Measurements from ENCODE around the gene ARHGAP22.

The ARHGAP22 gene

DNA sequence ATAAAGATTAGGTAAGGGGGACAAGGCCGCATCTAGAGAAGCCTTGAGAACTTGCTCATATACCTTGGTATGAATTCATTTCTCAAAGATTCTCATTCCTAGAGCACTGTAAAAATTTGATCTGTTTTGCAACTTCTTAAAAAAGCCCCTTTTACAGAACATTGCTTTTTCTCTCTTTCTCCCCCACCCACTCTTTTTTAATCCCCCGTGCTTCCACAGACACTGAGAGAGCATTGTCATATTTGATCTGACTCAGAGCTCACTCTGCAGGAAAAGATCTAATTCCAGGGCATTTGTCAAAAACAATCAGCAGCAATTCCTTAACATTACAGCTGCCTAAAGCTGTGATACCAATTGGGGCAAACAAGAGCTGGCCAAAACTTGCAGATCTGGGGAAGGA lies 92.0 kb downstream of the ARHGAP22 start:
- DNase-seq (ENCODE audit: low read depth in 2 of 2), result no peak

DNA sequence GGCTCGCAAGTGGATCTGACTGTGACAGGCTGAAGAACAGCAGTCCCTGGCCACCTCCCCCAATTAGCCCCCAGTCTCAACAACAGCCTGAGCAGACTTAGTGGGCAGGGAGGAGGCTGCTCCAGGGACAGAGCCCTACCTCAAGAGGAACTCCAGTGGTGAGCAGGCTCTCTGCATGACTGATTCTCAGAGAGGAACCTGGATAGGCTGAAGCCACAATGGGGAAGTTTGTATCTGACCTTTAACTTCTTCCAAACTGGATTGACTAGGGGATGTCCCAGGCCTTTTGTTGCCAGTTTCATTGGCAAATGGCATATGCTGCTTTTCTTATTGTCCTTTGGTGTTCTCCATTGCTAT lies 93.0 kb downstream of the ARHGAP22 start:
- DNase-seq (ENCODE audit: low read depth in 2 of 2), result no peak

DNA sequence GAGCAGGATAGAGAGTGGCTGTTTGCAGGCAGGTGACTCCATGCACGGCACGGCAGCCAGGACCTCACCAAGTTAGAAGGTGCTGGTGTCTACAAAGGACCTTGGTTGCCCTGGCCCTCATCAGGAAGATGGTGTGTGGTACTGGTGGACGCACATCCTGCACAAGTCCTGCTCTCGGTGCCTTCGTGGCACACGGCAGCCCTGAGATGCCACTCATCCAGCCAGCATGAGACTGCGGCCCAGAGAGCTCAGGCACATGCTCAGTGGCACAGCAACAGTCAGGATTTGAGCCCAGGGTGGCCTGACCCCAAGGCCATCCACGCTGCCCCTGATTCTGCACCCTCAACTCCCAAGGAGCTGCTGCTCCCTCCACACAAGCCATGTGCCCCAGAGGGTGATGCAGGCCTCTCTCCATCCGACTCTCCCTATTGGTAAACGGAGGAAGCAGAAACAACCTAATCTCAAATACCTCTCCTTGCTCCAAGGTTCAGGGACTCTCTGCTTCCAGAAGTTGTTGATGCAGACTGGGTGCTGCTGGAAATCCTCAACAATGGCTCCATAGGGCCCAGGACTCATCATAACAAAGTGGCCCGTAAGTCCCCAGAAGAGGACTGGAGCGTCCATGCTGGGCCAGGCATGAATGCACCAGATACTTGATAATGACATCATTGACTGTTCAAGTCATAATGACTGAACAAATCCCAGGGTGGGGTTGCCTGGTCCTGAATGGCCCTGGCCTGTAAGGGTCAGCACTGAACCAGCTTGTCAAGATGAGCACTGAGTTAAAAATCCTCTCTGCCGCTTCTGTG lies 93.6 kb downstream of the ARHGAP22 start:
- DNase-seq (ENCODE audit: low read depth in 2 of 2), result no peak

DNA sequence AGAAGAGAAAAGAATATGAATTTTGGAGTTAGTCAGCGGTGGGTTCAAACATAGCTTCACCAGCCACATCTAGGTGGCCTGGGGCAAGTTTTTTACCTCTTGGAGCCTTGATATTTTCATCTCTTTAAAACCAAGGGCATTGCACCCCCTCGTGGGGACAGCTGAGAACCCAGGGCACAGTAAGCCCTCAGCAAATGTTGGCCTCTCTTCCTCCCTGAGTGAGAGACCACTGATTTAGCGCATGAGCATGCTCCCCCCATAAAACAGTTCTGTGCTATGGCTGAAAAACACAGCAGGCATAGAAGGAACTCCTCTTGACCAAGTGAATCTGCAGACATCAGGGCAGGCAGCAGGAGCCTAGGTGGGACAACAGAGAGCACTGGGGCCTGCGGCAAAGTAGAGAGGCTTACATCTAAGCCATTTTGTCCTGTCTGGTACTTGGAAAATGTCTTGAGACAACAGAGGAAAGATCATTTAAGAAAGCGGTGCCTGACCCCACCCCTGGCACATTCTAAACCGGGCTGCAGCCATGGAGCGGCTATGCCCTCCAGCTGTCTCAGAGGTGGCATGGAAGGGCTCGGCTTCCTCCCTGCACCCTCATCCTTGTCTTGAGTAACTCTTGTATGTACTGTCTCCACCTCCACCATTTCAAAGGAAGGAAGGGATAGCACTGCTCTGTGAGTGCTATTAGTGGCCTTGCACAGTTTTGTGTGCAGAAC lies 94.7 kb downstream of the ARHGAP22 start:
- DNase-seq (ENCODE audit: low read depth in 2 of 2), result no peak

DNA sequence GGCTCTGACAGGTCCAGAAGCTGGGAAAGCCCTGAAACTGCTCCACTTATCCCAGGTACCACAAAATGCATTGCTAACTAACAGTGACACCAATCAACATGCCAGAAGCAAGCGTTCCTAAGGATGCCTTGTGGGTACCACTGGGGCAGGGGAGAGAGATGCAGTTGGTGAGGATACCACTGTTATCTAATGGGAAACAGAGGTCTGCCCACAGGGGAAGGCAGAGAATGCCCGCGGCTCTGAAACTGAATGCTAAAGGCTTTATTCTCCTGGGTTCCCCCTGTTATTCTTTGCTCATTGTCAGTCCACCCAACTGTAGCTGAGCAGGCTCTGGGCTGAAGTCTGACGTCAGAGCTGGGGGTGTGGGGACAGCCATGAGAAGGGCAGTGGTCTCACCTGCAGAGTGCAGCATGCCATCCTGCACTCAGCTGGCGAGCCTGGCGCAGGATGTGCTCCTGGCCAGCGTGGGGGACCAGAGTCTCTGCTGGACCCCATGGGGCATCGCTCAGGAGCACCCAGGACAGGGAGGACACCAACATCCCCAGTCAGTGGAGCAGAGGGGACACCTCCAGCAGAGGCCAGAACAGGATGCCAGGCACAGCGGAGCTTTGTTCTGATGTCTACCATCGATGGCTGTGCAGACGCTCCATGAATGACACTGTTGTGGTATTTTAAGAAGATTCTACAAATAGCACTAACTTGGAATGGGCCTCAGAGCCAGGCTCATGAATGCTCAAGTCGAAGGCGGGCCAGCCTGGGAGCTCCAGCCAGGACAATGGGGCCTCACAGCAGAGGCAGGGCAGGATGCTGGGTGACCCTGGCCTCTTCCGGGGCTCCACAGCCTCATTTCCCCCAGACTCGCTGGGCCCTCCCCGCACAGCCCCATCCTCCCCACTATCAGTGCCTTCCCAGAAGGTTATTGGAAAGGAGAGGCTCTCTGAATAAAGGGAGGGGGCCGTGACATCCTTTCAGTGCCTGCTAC lies 95.8 kb downstream of the ARHGAP22 start:
- DNase-seq (ENCODE audit: low read depth in 2 of 2), result no peak

DNA sequence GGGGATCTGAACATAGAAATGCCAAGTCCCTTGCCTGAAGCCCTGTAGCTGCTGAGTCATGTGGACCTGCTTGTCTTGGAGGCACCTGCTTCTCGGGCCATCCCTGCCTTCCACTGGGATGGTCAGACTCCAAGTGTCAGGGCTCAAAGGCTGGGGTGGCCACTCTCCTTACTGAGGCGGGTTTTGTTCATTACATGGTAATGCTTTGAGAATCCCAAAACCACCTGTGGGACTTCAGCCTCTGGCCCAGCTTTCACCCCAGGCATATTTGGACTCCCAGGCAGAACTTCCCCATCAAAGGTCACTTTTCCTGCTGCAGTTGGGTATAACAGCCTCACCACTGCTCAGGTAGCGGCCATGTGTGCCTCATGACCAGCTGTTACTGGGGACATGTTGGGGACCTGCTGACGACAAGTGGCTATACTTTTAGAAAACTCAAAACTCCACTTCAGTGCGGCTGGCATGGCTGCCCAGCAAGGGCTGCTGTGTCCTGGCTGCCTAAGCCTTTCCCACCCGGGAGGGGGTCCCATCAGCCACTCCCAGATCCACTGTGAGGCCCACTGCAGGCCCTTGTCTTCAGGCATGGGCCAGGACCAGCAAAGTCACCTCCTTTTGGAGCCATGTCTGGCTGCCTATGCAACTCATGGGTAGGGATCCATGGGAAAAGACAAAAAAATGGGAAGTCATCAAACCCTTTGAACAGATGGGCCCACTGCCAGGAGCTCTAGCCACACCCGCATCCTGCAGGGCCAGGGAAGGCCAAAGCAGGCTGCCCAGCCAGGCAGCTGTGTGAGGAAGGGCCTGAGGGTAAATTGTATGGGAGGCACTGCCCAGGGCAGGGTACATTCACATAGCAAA lies 96.7 kb downstream of the ARHGAP22 start:
- no peak for DNase-seq (ENCODE audit: low read depth in 2 of 2)

DNA sequence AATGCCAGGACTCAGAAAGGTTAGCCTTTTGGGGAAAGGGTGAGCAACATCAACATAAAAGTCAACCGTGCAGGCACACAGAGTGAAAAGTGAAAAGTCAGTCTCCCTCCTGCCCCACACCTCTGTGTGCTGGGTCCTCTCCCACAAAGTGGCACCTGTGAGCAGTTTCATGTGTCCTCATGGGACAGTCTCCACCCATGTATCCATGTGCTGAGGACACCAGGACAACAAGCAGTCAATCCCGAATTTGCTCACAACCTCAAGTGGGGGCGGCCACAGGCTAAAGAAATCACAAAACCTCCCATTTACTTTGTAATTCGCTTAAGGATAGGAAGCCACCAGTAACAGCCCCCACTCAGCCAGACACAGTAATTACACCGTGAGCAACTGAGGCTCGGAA lies 97.4 kb downstream of the ARHGAP22 start:
- no peak for DNase-seq (ENCODE audit: low read depth in 2 of 2)

DNA sequence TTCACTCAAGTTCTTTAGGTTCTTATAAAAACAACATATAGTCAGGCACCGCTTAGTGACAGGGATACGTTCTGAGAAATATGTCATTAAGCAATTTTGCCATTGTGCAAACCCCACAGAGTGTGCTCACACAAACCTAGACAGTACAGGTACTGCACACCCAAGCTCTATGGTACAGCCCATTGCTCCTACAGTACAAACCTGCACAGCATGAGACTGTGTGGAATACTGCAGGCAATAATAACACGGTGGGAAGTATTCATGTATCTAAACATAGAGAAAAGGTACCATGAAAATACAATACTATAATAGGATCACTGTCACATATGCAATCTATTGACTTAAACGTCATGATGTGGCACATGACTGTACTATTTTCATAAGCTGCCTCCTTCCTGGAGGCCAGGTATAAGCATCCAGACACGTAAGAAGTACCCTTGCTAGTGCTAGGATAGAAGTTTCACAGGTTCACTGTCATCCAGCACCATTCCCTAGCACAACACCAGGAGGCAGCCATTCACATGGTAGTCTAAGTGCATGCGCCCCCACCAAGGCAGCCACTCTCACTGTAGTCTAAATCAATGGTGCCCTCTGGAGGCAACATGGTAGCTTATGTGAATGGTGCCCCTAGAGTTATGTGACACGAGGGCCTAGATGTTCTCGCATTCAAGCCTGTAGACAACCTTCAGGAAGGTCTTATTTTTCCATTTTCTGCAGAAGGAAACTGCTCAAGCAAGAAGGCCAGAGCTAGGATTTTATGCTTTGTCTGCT lies 98.5 kb downstream of the ARHGAP22 start:
- no peak for DNase-seq (ENCODE audit: low read depth in 2 of 2)

DNA sequence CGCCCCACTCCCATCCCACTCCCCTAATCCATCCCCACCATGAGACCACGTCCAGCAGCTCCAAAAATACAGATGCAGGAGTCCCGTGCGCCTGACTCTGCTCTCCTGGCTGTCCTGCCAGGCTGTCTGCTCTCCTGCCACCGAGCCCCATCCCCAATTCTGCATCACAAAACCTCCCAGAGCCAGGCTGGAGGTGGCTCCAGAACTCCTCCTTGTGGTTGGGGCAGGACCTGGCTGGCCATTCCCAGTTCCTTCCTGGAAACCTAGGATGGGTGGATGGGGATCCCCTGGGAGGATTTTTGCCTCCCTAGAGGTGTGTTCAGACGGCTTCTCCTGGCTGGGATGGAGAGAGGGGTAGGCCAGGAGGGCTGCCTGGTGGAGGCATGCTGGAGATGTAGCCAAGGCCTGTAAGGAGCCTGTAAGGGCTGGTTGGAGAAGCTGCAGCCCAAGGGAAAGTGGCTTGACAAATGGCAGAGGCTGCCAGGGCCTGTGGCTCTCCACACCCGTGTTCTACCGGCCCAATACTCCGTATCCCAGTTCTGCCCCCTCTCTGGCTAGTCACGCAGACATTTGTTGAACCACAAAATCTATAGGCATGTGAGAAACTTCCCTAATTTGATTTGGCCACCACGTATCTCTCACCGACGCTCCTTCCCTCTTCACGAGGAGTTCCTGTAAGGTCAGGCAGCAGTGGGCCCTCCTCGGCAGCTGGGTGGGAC lies 99.3 kb downstream of the ARHGAP22 start:
- no peak for DNase-seq (ENCODE audit: low read depth in 2 of 2)

DNA sequence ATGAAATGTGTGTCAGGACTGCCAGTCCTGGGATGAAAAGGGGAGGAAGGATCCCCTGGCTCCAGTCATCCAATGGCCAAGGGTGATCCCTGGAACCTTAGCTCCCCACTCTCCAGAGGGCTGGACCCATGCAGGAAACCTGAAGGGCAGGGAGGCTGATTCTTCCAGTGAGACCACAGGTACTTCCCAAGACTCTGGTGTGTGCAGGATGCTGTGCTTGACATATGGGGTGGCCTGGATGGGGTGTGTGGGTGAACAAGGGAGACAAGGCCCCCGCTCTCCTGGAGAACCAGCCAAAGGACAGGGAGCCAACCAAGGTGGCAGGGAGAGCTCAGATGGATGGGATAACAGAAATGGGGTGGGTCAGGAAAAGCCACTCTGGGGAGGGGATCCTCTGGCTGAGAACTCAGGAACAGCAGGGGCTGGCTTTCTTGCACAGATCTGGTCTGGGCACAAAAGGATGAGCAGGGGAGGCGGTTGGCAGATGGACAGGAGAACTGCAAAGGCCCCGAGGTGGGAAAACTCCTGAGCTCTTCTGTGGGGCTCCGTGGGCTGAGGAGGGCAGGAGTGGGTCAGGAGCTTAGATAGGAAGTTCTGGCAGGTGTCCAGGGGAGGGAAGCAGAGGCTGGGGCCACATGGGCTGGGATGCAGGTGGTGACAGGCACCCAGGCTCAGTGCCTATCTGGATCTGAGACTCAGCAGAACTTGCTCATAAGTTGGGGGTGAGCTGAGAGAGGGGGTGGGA lies 100.6 kb downstream of the ARHGAP22 start:
- DNase-seq (ENCODE audit: low read depth in 2 of 2), result no peak

DNA sequence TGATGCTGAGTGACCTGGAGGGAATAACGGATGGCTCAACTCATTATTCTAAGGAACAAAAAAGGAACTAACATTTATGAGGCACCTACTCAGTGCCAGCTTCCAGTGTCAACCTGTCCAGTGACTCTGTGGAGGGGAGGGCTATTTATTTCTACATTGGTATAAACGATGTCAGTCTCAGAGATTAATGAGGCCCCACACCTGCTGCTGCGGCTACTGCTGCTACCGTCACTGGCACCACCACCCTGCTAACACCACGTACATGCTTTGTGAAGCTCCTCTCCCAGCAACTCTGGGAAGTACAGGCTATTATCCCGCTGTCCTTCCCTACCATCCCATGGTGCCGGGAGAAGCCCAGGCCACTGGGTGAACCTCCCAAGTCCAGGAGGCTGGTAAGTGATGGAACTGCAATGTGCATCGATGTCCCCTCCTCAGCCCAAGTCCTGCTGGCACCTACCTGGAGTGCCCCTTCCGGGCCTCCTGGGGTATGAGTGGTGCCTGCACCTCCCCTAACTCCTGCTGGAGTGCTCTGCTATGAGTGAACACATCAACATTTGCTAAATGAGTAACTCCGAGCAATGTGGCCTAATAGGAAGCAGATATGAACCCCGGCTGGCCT lies 101.5 kb downstream of the ARHGAP22 start:
- no peak for DNase-seq (ENCODE audit: low read depth in 2 of 2)

DNA sequence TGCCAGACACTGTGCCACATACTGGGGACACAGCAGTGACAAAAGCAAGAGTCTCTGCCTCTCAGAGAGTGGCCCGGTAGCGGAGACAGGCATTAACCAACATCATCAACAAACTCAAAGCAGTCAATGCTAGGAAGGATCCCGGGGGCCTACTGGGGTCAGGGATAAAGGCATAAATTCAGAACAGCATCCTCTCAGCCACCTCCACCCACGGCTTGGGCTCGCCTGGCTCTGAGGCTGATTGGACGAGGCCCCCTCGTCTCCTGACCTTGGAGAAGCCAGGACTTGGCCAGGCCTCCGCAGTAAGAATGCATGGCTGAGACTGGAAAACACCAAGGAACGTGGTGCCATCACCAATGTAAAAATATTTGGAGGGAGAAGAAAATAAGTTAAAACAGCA lies 102.1 kb downstream of the ARHGAP22 start:
- no peak for DNase-seq (ENCODE audit: low read depth in 2 of 2)

DNA sequence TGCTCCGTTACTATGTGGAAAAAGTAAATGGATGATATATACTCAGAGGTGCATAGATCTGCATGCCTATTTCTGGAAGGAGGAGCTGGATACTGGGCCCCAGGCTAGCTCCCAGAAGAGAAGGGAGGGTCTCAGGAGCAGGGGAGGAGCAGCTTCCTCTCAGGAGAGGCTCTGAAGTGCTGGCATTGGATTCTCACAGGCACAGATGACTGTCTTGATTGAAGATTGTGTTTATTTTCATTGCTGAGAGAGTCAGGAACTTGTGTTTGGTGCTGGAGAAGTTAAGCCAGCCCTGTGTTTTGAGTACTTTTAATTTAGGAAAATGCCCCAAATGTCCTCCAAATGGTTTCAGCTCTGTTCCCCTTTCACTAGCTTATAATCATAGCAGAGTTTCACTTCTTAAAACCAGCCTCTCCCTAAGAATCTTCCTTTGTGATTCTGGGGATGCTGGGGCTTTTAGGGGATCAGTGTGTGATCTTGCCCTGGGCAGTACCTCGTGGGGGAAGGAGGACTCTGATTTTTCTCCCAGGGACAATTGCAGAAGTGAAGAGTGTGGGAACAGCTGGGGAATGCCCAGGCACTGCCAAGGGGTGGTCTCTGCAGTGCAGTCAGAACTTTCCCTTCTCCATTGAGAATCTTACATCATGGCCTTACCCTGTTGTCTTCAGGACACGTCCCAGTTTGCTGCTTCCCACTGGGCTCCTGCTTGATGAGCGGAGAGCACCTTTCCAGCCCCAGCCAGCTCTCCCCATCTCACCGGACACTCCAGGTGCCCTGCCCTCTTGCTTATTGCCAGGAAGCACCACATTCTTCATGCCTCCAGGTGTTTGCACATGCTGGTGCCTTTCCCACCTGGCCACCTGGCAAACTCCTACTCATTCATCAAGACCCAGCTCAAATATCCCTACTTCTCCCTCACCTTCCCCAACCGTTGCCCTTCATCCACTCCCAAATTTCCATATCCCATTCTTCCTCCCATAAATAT lies 102.8 kb downstream of the ARHGAP22 start:
- no peak for DNase-seq (ENCODE audit: low read depth in 2 of 2)

DNA sequence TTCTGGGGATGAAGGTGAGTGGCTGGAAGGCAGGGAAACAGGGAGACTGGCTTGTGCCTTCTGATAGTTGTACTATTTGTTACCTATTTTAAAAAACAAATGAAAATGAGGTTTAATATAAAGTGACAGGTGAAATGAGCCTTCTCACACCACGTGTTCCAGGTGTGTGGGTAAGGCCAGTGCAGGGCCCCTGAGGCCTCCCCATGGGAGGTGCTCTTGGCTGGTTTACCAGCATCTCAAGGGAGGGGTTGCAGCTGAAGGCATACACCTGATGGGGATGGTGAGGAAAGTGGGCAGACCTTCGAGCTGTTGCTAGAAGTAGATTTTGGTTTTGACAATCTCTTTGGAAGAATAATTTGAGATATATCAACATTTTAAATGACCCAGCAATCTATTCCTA lies 103.6 kb downstream of the ARHGAP22 start:
- no peak for DNase-seq (ENCODE audit: low read depth in 2 of 2)

DNA sequence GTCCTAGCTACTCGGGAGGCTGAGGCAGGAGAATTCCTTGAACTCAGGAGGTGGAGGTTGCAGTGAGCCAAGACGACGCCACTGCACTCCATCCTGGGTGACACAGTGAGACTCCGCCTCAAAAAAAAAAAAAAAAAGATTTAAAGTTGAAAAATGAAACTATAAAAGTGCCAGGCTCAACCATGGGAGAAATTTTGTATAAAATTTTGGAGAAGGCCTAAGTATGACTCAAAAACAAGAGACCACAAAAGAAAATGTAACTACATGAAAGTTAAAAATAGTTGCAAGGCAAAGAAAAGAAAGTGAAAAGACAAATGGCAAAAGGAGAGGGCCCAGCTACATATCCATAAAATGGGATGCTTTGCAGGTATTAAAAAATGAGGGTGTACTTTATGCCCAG lies 104.1 kb downstream of the ARHGAP22 start:
- DNase-seq (ENCODE audit: low read depth in 2 of 2), result no peak

DNA sequence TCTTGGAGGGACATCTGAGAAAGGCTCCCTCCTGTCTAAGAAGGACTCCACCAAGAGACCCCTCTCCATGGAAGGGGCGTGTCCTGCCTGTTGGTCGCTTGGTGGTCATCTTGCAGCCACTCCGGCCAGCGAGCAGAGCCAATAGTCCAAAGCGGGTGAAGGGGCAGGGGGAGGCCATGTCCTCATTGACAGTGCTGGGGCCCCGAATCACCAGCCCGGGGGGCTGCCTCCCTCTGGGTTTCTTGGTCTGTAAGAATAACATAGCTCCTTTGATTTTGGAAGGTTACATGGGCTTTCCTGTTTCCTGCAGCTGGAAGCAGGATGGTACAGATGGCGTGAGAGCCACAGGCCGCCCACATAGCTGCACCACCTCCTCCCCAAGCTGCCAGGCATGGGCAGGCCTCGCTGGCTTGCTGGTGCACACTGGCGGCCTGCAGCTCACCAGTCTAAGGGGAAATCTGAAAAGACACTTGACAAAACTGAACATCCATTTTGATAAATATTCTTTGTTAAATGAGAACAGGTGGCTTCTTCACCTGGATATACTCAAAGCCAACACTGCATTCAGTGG lies 105.8 kb downstream of the ARHGAP22 start:
- DNase-seq (ENCODE audit: low read depth in 2 of 2), result no peak

Measured in fibroblast of skin of left quadriceps (primary cell).